GM21529 (cell line): ENCODE data around the gene ATRNL1.

Source experiments
- ATAC-seq: cut with Tn5 transposase; IDR thresholded peaks from one replicate; pipeline ENCODE4 v1.9.1; 2021; ENCODE audit not compliant: unreplicated experiment

ATRNL1 gene, protein sequence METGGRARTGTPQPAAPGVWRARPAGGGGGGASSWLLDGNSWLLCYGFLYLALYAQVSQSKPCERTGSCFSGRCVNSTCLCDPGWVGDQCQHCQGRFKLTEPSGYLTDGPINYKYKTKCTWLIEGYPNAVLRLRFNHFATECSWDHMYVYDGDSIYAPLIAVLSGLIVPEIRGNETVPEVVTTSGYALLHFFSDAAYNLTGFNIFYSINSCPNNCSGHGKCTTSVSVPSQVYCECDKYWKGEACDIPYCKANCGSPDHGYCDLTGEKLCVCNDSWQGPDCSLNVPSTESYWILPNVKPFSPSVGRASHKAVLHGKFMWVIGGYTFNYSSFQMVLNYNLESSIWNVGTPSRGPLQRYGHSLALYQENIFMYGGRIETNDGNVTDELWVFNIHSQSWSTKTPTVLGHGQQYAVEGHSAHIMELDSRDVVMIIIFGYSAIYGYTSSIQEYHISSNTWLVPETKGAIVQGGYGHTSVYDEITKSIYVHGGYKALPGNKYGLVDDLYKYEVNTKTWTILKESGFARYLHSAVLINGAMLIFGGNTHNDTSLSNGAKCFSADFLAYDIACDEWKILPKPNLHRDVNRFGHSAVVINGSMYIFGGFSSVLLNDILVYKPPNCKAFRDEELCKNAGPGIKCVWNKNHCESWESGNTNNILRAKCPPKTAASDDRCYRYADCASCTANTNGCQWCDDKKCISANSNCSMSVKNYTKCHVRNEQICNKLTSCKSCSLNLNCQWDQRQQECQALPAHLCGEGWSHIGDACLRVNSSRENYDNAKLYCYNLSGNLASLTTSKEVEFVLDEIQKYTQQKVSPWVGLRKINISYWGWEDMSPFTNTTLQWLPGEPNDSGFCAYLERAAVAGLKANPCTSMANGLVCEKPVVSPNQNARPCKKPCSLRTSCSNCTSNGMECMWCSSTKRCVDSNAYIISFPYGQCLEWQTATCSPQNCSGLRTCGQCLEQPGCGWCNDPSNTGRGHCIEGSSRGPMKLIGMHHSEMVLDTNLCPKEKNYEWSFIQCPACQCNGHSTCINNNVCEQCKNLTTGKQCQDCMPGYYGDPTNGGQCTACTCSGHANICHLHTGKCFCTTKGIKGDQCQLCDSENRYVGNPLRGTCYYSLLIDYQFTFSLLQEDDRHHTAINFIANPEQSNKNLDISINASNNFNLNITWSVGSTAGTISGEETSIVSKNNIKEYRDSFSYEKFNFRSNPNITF (N-terminal part only)

DNA sequence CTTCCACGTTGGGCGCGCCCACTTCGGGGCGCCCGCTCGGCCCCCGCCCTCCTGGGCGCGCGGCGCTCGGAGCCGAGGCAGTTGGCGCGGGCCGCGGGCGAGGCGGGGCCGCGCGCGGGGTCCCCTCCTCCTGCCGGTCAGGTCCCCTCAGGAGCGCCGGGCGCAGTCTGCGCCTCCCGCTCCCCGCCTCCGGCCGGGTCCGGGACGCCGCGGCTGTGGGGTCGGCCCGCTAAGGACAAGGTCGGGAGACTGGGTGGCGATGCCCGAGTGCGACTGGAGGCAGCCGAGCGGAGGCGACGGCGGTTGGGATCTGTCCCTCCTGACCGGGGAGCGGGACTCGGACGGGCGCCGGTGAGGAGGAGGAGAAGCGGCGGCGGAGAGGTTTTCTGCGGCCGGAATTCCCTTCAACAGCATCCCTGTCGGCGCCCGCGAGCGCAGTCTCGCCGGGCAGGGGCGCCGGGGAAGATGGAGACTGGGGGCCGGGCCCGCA is at the start of gene ATRNL1:
Gene ATRNL1 (plus strand): TSS at position 80 of the 490 bp plus-strand sequence. CDS start 386 bp downstream, at position 466.
- peak; percentile 72 for ATAC-seq

DNA sequence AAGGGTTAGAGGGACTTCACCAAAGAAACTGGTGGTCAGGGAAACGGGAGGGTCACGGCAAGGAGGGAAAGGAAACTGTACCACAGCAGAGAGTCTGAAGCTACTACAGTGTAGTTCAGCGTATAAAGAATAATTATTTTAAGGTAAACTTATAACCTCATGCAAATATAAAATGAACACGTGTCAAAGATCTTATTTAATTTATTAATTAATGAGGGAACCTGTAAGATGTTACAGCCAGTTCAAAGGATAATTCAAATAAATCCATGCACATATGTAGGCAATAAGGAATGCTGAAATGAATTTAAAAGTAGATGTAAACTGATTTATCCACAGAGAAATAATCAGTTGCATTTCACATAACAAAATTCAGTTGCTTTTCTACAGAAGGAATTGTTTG is 49.4 kb upstream of the ATRNL1 start:
- no peak for ATAC-seq

DNA sequence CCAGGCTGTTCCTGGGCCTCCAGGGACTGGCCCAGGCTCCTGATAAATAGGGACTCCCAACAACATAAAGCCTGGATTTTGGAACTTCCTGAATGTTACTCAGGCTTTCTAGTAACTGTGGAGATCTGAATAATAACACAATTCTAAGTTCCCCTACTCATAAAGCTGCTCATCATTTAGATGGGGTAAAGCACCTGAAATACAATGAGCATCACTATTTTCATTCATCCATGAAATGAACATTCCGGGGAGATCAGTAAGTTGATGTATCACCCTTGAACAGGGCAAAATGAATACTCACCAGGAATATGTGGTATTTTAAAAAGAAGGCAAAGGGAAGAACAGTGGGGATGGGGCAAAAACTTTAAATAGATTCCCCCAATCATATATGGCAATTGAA is 48.3 kb upstream of the ATRNL1 start:
- no peak for ATAC-seq

DNA sequence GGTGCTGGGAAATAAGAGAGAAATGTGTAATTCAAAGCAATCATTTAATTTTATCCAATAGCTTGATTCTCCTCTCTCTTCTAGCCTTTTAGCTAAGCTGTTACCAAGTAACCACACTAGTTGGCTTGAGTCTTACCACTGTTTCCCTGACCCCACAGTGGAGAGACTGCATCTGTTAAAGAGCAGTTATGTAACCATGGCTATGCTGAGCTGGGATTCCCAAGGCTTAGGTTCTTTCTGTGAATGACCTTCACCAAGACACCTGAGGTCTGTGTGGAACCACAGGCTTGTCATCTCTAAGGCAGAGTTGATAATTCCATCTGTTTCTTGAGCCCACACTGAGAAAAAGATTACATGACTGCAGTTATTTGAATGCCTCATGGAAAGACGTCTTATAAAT is 47.7 kb upstream of the ATRNL1 start:
- no peak for ATAC-seq

DNA sequence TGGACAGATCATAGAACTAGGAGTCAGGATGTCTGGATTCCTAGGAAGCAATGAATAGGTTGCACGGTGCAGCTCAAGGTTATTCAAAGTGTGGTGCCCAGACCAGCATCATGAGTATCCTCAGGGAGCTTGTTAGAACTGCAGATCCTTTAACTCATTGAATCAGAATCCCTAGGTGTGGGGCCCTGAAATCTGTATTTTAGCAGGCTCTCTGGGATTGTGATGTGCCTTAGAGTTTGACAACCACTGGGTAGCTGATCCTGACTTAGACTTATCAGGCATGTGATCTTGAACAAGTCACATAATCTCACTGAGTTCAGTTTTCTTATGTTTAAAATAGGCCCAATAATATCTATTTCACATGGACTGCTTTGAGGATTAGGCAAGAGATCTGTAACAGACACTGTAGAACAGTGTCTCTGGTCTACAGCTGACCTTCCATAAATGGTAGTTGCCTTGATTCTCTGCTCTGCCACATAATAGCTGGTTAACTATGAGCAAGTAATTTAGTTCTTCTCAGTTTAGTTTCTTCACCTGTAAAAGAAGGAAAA is 46.4 kb upstream of the ATRNL1 start:
- no peak for ATAC-seq

DNA sequence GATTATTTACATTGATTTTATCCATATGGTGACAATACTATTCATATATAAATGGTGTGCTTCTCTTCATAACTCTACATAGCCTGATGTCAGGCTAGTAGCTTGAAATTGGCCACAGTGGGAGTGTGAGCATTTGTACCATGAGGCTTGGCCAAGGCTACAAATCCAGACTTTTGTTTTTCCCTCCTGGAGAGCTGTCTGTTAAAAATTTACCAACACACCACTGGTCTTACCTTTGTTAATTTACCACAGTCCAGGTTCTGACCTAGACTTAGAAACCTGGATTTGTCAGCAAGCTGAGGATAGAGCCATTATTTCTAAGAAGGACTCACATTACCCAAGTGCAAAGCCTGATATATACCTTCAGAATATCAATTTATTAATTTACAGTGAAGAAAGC is 45.5 kb upstream of the ATRNL1 start:
- ATAC-seq, result no peak

DNA sequence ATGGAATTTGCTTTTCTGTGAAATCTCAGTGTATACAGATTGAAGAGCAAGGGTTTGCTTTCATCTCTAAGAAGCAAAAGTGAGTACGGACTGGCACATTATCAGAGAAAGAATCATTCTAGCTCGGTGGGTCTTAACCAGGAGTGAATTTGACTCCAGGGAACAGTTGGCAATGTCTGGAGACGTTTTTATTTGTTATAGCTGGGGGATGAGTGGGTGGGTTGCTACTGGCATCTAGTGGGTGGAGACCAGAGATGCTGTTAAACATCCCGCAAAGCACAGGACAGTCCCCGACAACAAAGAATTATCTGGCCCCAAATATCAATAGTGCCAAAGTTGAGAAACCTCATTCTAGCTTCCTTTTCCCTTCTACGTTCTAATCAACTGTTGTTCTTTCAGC is 43.8 kb upstream of the ATRNL1 start:
- ATAC-seq, result no peak

DNA sequence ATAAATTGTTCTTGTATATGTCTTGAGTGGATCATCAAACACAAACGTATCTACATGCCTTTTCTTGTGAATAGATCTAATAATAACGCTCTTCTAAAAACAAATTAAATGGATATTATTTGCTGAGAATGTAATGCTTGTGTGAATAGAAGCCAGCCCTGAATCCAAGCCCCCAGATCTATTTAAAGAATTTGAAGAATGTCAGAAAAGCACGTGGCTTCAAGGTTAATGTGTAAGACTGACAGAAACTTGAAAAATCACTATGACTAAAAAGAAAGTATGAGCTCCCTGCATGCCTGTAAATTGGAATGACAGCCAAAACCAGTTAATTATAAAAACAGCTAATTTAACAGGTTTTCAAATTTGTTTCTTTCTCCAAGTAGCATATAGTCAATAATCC is 43.2 kb upstream of the ATRNL1 start:
- no peak for ATAC-seq

DNA sequence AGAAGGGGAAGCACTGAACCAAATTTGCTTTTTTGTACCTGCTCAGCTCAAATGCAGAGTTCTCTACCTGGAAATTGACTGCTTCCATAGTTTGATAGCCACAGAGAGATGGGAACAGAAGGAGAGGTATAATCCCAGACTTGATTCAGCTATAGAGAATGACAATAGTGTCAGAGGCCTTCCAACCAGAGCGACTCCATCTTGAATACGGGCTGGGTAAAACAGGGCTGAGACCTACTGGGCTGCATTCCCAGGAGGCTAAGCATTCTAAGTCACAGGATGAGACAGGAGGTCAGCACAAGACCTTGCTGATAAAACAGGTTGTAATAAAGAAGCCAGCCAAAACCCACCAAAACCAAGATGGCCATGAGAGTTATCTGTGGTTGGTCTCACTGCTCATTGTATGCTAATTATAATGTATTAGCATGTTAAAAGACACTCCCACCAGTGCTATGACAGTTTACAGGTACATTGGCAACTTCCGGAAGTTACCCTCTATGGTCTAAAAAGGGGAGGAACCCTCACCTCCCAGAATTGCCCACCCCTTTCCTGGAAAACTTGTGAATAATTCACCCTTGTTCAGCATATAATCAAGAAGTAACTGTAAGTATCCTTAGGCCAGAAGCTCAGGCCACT is 42.7 kb upstream of the ATRNL1 start:
- no peak for ATAC-seq

DNA sequence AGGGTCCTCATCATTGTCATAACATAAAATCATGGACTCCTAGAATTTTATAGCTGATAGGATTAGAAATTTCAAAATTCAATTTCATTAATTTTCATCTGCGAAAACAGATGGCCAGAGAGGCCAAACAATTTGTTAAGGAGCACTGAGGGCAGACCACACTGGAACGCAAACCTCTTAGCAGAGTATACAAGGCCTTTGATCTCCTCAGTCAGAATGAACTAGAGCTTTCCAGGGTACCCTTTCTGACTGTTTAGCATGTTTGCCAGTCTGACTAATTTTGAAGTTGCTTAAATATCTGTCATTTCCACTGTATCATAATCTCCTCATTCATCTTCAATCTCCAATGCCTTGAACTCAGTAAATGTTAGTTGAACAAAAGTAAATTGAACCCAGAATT is 41.9 kb upstream of the ATRNL1 start:
- no peak for ATAC-seq

DNA sequence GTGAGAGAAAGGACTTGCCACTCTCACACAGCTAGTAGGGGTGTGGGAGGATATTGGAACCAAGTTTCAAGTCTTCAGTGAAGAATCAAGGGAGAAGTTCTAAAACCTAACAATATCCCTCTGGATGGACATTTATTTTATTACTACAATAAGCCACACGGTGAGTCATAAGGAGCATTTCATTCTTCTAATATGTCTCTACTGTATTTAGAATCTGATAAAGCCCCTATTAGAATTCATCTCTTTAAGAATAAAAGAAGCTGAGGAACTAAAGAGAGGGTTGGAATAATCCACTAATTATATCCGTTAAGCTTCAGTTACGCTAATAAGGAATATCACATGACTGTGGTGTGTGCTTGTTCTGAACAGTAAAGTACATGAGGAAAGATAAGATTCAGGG is 40.9 kb upstream of the ATRNL1 start:
- no peak for ATAC-seq

DNA sequence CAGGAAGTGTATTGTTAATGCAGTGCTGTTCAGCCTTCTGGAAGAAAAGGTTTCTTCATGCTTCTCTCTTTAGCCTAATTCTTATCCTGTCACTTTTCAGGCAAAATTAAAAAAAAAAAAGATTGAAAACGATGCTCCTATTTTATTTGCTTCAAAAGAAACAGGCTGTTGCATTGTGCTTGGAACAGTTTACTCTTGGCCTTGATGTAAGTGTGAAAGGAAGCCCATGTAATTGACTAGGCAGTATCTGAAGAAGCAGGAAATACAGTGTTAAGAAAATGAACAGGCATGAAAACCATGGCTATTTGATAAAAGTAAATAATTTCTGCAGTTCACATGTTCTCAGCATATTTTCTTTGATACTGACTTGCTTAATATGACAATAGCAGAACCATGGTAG is 40.4 kb upstream of the ATRNL1 start:
- no peak for ATAC-seq

DNA sequence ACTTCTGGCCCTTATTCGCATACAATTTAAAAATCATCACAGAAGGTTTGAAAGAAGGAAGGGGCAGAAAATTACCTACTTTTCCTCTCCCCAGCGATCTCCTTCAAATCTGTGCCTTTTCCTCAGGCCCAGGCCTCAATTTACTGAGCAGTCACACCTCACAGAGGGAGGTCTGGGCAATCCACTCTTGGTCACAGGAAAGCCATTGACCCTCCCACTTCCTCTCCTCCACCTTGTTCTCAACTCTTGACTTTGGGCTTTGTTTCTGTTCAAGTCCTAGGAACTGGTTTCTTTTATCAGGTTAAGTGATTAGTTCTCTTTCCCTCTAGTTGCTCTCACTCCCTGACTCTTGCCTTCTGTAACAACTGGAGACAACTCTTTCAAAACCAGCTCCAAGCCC is 37.0 kb upstream of the ATRNL1 start:
- ATAC-seq, result no peak

DNA sequence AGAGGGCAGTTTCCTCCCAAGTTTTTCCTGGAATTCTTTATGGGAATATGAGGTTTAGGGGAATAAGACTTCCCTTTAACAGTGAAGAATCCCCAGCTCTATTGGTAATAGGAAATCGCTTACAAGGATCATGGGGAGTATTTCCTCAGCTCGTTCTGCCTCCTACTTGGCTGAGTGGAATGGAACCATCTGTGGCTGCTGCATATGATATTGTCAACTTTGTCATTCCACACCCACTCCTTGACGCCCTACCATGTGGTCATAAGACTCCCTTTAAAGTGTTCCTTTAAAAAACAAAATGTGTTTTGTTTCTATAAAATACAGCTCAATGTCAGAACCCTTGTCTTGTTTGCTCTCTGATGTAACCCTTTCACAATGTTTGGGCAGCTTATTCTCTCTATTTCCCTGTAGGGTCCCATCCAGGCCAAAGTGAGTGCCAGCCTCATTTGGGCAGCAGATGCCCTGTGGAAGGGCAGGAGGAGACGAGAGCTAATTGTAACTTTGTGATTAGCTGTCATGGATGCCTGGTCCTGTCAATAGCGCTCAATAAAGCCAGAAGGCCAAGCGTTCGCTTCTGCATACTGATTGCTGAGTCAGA is 33.8 kb upstream of the ATRNL1 start:
- no peak for ATAC-seq

DNA sequence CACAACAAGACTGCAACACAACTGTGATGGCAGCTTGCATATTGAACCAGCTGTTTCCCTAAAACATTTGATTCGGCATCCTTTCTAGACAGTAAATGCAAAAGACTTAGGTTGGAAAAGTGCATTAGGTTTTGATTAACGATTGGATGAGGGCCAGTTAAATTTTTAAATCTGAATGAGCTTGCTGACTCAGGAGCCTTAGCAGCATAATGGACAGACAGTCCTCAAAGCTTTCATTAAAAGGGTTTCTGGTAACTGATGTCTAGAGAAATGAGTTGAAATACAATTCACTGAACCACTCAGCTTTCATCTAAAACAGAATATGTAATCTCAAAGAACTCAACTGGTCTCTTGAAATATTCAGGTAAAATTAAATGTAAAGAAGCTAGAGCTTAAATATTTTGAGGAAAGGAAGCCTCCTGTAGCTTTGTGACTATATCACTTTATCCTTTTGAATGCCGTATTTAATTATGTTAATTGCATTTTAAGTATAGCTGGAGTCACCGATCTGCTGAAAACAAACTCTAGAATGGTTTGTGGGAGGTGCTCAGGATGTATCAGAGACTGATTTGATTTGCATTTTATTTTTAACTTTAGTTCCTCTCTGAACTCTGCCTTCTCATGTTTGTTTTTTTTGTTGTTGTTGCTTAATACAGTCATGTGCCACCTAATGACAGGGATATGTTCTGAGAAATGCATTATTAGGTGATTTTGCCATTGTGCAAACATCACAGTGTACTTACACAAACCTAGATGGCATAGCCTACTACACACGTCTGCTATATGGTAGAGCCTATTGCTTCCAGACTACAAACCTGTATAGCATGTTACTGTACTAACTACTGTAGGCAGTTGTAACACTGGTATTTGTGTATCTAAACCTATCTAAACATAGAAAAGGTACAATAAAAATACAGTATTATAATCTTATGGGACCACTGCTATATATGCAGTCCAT is 29.2 kb upstream of the ATRNL1 start:
- ATAC-seq, result no peak

DNA sequence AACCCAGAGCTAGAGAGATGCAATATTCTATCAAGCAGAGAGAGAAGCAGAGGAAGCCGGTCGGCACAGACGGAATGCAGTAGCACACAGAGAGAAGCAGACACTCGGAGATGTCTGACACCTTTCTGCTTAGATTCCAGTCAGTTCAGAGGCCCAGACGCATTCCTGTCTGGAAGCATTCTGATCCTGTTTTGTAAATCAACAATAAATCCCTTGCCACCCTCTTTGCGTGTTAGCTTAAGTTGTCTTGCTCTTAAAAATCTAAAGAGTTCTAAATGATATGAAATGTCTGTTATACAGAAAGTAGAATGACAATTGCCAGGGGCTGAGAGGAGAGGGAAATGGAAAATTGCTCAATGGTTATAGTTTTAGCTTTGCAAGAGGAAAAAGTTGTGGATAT is 27.4 kb upstream of the ATRNL1 start:
- no peak for ATAC-seq

DNA sequence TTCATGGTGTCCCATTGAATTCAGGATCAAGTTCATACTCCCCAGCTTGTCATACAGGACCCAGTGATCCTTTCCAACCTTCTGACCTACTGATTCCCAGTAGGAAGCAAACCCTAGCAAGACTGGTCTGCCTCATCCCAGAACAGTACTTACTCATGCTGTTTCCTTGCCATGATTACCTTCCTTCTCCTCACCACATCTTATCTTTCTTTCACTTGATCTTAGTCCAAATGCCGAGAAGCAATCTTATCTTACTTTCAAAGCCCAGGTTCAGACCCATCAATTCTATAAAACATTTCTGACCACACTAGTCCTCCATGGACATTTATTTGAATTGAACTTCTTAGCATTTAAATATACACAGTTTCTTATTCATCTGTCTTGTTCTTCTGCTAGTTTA is 26.6 kb upstream of the ATRNL1 start:
- ATAC-seq, result no peak

DNA sequence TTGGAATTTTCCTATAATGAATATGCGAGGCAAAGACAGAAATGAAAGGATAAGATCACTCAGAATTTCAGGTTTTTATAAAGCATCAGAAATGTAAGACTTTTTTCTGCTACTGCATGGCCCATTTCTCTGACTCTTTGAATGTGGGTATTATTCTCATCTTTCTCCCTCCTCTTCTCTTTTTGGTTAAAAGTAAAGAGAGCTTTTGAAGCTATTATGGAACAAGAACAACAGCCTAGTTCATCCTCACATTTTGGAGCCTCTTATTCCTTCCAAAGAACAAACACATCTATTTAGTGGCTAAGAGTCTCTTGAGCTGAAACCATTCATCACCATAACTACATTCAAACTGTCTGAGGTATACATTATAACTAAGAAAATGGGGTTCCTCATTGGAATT is 19.4 kb upstream of the ATRNL1 start:
- ATAC-seq, result no peak

DNA sequence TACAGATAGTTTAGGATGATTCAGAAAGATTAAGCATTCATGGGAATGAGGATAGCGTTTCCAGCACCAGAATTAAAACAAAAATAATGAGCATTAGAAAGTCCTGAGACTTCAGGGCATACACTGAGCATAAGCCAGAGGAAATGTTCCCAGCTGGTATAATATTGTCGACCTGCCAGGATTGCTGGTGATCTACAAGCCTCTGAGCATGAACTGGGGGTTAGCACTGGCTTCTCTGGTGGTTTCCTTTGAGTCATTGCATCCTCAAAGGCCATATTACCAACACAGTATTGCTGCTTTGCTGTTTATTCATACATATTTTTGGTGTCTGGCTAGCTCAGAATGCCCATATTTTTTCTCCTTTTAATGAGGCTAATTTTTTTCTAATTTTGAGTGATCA is 10.7 kb upstream of the ATRNL1 start:
- no peak for ATAC-seq
